Suprapubic skin (tissue), 4 donors: ENCODE results near the gene C11orf21.

Experiments used
- CTCF ChIP-seq, 2 donors: fragments of 200-600 bp in 1 of 2; fragments of 450-650 bp in 1 of 2; sonication (generic) in 1 of 2; IDR thresholded peaks; one replicate each; pipeline ENCODE4 v1.5.1; 2016 to 2019; ENCODE audit warnings: antibody characterized with exemption in 2 of 2, mild to moderate bottlenecking in 1 of 2, moderate library complexity in 1 of 2
- EP300 ChIP-seq: sonication (generic); formaldehyde crosslinking; IDR thresholded peaks from one replicate; pipeline ENCODE4 v1.6.1; 2017; ENCODE audit warnings: antibody characterized with exemption
- POLR2A ChIP-seq, 2 donors: fragments of 450-650 bp; IDR thresholded peaks; one replicate each; pipeline ENCODE4 v1.6.1; 2017; ENCODE audit warnings: antibody characterized with exemption in 2 of 2, mild to moderate bottlenecking in 2 of 2, moderate library complexity in 2 of 2
- POLR2AphosphoS5 ChIP-seq, 3 donors: sonication (generic); formaldehyde crosslinking; IDR thresholded peaks; one replicate each; pipeline ENCODE4 v1.6.1; 2017; ENCODE audit warnings: antibody characterized with exemption in 3 of 3

- no peak for TF ChIP-seq POLR2AphosphoS5 (IDR thresholded peaks at IDR 0.05)
- TF ChIP-seq POLR2A (IDR thresholded peaks at IDR 0.05) = no peak
- TF ChIP-seq CTCF (IDR thresholded peaks at IDR 0.05) = no peak
- no peak for TF ChIP-seq EP300
Observed at GRCh38 chr11:2249189-2249916, 52.4 kb downstream of the C11orf21 start.
